C4-2B (cell line): ENCODE measurements around the gene PHLPP2.

Source experiments
- CTCF ChIP-seq: fragments of 450-650 bp; conservative IDR thresholded peaks from 2 replicates; pipeline ENCODE4 v1.5.1; 2017; ENCODE audit warnings: mild to moderate bottlenecking
- ZFX ChIP-seq: fragments of 450-650 bp; IDR thresholded peaks from 2 replicates; pipeline ENCODE4 v1.6.1; 2017

GRCh38 chr16:71623597-71623996 lies 100.9 kb downstream of the PHLPP2 start:
- TF ChIP-seq CTCF (no peak), ZFX (no peak)
